ES-I3 (cell line): ENCODE data around the gene GLO1.
A peak's percentile ranks its signal among the peaks of the same experiment; 100 is the strongest.

Source experiments
- H3K36me3 ChIP-seq: 2 replicates; pipeline ENCODE4 v1.6.1; 2013; ENCODE audit warnings: mild to moderate bottlenecking, low read length, control low read depth, moderate library complexity; ENCODE audit not compliant: insufficient read depth
- H3K4me1 ChIP-seq: 2 replicates; pipeline ENCODE4 v1.6.1; 2013; ENCODE audit warnings: mild to moderate bottlenecking, control low read depth, low read length; ENCODE audit not compliant: insufficient read depth
- H3K9ac ChIP-seq: 2 replicates; pipeline ENCODE4 v1.6.1; 2013; ENCODE audit warnings: low read depth, mild to moderate bottlenecking, low read length, moderate library complexity
- H3K9me3 ChIP-seq: 2 replicates; pipeline ENCODE4 v1.6.1; 2013; ENCODE audit warnings: mild to moderate bottlenecking, low read length, moderate library complexity; ENCODE audit not compliant: control insufficient read depth, insufficient read depth

Gene GLO1

DNA sequence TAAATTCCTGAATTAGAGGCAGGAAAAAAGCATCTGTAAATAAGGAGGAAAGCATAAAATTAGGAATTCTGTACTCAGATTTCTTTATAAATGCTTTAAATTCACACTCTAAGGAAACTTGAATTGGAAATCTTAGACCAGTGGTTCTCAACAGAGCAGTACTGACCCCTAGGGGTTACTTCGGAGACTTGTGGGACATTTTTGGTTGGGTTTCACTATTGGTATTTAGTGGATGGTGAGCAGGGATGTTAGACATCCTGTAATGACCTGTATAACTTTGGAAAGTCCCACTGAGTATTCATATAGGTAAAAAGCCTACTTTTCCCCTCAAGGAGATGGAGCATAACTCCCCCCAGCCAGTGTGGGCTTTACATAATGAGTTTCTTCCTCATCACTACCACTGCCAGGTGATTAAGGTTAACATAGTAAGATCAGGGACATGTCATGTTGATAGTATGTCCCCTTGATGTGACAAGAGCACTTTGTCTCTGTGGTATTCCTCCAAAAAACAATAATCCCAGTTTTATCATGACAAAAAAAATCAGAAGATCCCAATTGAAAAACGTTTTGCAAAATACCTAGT, 31.0 kb downstream of the GLO1 start:
- Histone ChIP-seq H3K9me3 (no peaks in the 10 kb centered on the region), H3K4me1 (no peaks in the 10 kb centered on the region), H3K36me3 (peaks cover 10% of the 10 kb centered on the region), H3K9ac (no peak overlapping the region)

DNA sequence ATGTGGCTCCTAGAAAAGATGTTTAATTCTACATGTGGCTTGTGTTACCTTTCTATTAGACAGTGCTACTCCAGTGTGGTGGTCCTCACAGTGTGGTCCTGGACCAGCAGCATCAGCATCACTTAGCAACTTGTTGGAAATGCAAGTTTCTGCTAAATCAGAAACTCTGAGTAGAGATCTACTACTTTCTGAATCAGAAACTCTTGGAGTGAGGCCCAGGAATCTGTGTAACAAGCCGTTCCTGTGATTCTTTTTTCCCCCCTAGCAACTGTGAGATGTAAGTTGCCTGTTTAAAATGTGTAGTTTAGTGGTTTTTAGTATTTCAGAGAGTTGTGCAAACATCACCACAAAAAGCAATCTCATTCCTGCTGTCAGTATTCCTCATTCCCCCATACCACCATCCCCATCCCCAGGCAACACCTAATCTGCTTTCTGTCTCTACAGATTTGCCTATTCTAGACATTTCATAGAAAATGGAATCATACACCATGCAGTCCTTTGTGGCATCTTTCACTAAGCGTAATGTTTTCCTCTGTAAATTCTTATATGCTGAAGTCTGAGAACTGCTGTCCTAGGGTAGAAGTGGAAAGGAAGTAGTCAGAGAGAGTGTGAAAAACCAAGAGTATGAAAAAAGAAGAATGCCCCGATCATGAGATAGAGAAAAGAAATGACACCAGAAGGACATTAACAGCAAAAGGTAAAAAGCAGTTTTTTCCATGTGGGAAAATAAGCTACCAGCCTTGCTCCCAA, 44.4 kb downstream of the GLO1 start:
- H3K36me3 ChIP-seq = no peaks in the 10 kb centered on the region
- no peaks in the 10 kb centered on the region for H3K9me3 ChIP-seq
- H3K9ac ChIP-seq = no peak overlapping the region
- H3K4me1 ChIP-seq = no peaks in the 10 kb centered on the region

DNA sequence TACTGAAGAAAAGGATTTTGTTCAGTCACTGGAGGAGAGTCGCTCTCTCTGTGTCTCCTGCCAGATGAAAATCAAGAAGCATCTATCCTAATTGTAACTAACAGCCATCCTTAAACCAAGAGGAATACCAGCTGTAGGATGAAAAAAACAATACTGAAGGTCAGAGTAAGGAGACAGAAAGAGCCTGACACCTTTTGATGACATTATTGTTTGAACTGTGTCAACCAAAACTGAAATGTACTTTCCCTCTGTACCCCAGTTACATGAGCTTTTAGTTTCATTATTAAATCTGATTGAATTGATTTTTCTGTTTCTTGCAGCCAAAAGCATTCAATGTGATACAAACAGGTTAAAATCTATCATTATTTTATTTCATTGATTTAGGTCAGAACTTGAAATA, 46.0 kb downstream of the GLO1 start:
- no peak overlapping the region for H3K9ac ChIP-seq
- H3K9me3 ChIP-seq = no peaks in the 10 kb centered on the region
- no peaks in the 10 kb centered on the region for H3K36me3 ChIP-seq
- H3K4me1 ChIP-seq = no peaks in the 10 kb centered on the region

DNA sequence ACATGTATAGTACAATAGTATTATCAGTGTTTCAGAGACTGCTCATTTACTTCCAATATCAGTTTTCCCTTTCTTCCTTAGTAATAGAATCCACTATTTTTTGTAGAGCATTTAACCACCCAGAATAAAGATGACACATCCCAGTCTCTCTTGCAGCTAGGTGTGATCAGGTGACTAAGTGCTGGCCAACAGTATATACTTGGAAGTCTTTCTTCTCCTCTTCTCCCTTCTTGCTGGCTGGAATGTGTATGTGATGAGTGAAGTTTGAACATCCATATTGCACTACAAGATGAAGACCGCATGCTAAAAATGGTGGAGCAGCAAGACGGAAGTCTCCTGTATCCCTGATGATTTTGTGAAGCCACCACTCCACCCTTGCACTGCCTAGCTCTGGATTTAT, 48.7 kb downstream of the GLO1 start:
- no peak overlapping the region for H3K9ac ChIP-seq

DNA sequence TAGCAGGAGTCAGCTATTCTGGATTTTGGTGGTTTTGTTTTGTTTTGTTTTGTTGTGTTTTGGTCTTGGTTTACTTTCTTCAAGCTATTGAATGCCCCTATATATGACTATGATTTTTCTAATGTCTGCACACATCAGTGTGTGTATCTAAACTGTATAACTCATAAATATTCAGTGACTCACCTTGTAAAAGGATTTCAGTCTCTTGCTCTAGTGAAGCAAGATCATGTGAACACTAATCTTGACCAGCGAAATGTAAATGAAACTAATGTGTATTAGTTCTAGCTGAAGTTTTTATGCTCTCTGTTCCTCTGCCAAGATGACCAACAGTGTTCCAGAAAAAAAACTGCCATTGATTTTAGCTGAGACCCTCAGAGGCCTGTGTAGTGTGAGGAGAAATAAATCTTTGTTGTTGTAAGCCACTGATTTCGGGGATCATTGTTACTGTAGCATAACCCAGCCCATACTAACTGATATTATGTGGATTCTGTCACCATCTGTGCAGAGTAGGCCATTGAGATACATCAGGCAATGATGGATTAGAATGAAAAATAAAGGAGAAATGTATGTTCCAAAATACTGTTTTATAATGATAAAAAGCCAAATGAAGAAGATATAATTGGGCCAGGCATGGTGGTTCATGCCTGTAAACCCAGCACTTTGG, 51.7 kb downstream of the GLO1 start:
- no peaks in the 10 kb centered on the region for H3K9me3 ChIP-seq
- H3K9ac ChIP-seq = no peak overlapping the region
- H3K36me3 ChIP-seq = no peaks in the 10 kb centered on the region
- H3K4me1 ChIP-seq = peaks cover 6% of the 10 kb centered on the region

More for the DNA sequence above, 48.7 kb downstream of the GLO1 start:
- Histone ChIP-seq H3K36me3 (no peaks in the 10 kb centered on the region), H3K9me3 (no peaks in the 10 kb centered on the region), H3K4me1 (no peaks in the 10 kb centered on the region)

DNA sequence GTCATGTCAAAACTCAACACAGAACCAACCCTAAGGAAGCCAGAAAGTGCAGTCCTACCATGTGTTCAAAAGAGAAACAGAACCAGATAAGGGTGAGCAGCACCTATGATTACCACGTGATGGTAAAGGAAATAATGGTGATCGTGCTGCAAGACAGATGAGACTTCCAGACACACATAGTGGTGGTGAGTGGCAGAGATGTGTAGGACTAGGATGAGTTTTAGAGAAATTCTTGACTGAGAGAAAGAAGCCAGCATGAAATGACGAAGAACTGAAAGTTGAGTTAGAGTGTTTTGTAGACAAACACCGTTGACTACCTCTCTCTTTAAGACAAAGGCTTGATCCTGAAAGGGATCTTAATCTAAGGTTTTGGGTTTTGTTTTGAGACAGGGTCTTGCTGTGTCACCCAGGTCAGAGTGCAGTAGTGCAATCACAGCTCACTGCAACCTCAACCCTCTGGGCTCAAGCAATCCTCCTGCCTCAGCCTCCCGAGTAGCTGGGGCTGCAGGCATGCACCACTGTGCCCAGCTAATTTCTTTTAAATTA, 52.7 kb downstream of the GLO1 start:
- no peak overlapping the region for H3K9ac ChIP-seq
- peaks cover 9% of the 10 kb centered on the region for H3K4me1 ChIP-seq
- no peaks in the 10 kb centered on the region for H3K36me3 ChIP-seq
- no peaks in the 10 kb centered on the region for H3K9me3 ChIP-seq

- Histone ChIP-seq H3K9me3 (no peaks in the 10 kb centered on the region), H3K36me3 (no peaks in the 10 kb centered on the region), H3K4me1 (peaks cover 9% of the 10 kb centered on the region), H3K9ac (no peak overlapping the region)
These were observed 53.2 kb downstream of the GLO1 start for GRCh38 chr6:38649744-38650143.

DNA sequence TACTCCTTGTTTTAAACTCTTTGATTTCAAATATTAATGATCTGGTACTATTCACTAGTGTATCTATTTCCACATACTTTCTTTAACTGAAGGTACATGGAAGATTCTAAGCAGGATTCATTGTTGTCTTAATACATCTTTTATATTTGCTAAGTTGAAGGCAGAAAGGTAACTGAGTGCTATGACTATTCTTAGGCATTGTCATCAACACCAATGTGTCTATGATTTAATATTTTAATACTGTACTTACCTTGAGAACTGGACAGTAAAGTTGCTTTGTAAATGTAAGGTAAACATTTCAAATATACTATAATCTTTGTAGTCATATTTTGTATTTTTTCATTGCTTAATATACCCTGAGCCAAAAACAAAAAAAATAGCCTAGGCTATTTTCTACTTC, 54.3 kb downstream of the GLO1 start:
- H3K9me3 ChIP-seq = no peaks in the 10 kb centered on the region
- no peak overlapping the region for H3K9ac ChIP-seq
- no peaks in the 10 kb centered on the region for H3K36me3 ChIP-seq
- peaks cover 9% of the 10 kb centered on the region for H3K4me1 ChIP-seq

- Histone ChIP-seq H3K9me3 (no peaks in the 10 kb centered on the region), H3K36me3 (no peaks in the 10 kb centered on the region), H3K4me1 (peaks cover 9% of the 10 kb centered on the region), H3K9ac (no peak overlapping the region)
These were observed 56.6 kb downstream of the GLO1 start for GRCh38 chr6:38646166-38646878.

- Histone ChIP-seq H3K36me3 (no peaks in the 10 kb centered on the region), H3K4me1 (peaks cover 9% of the 10 kb centered on the region), H3K9me3 (no peaks in the 10 kb centered on the region), H3K9ac (no peak overlapping the region)
These were observed 58.0 kb downstream of the GLO1 start for GRCh38 chr6:38644951-38645350.

GRCh38 chr6:38640216-38640909, 62.6 kb downstream of the GLO1 start:
- H3K9me3 ChIP-seq = no peaks in the 10 kb centered on the region
- peak overlapping the region; percentile 94; the same call in 1 of the 2 replicates for H3K9ac ChIP-seq
- H3K4me1 ChIP-seq = no peaks in the 10 kb centered on the region; the same call in 1 of the 2 replicates
- H3K36me3 ChIP-seq = no peaks in the 10 kb centered on the region

DNA sequence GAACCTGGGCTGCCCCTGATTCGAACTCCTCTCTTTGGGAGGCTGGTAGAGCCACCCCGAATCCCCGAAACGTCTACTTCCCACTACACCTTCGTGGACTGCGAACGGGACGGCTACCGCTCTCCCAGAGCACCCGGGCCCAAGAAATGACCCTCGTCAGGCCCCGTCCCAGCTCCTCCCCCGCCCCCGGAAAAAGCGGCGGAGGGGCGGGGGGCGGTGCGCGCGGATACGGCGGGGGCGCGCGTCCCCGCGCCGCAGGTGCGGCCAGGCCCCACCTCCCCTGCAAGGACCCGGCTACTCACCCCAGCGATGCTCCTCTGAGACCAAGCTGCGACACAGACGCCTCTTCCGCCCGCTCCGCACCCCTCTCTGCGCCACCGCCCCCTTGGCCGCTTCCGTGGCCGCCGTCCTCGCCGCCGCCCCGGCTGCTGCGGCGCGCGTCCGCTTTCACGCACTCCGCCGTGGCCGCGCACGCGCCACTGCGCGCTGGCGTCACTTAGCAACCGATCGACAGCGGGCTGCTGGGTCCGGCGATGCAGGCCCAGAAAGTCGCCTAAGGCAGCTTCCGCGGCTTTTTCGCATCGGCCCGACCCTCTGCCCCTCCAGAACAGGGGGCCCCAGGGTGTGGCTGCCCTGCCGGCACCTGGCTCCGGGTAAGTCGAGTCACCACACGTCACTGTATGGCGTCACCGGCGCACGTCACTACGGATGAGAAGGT, 63.3 kb downstream of the GLO1 start, which contains the start of gene BTBD9:
Gene BTBD9 (minus strand): TSS at position 432 of the 718 bp plus-strand sequence.
- Histone ChIP-seq H3K36me3 (no peaks in the 10 kb centered on the region), H3K9me3 (no peaks in the 10 kb centered on the region), H3K9ac (peak within 1 kb of the TSS; percentile 94), H3K4me1 (no peaks in the 10 kb centered on the region; the same call in 1 of the 2 replicates)

DNA sequence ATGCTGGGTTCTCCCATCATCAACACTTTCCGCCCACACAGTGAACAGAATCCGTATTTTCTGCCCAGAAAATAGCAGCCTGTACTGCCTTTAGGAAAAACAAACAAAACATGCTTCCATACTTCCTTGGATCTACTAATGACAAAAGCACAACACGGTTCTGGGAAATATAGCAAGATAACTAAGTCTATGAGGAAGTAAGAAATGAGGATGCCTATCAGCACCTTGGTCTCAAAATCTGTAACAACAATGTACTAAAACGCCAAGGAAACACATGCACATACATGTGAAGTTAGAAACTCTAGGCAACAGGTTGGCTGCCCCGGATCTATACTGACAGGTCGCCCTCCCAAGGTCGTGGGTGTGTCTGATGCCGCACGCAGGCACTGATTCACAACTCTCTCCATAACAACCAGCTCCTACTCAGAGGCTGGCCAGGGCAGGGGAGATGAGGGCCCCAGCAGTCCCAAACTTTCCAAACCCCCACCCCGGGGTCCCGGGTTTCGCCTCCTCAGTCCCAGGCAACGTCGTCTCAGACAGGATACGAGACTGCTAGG, 63.9 kb downstream of the GLO1 start:
- peak overlapping the region; percentile 94 for H3K9ac ChIP-seq
- H3K9me3 ChIP-seq = no peaks in the 10 kb centered on the region
- no peaks in the 10 kb centered on the region for H3K36me3 ChIP-seq
- H3K4me1 ChIP-seq = no peaks in the 10 kb centered on the region; the same call in 1 of the 2 replicates
